Activated naive CD4-positive, alpha-beta T cell treated with anti-CD3 and anti-CD28 coated beads, Interleukin-2, amount 10 ng/mL, durations not matched to agents 7 days and 5 days (primary cell): ENCODE measurements around the gene AHI1.
"Not testable (repeated sequence)": the region's sequence is repeated elsewhere in the genome, so short reads cannot be mapped to it uniquely, and the experiment has no call there.

Experiments
- CTCF ChIA-PET: fragments of 350-600 bp; sonication (Branson Sonifier 250); formaldehyde crosslinking; loops from one replicate; lab custom pipeline; 2021; ENCODE audit warnings: antibody characterized with exemption; lab: Charles Lee
- DNase-seq: peaks from one replicate; pipeline ENCODE4 v3.0.0-alpha.2; 2020
- H3K27ac Mint-ChIP-seq: one replicate; pipeline ENCODE4 v1.8.0; 2021; ENCODE audit warnings: mild to moderate bottlenecking, moderate library complexity, mixed read lengths
- H3K27me3 Mint-ChIP-seq: one replicate; pipeline ENCODE4 v1.8.0; 2021; ENCODE audit warnings: mild to moderate bottlenecking, mixed read lengths
- H3K36me3 Mint-ChIP-seq: one replicate; pipeline ENCODE4 v1.8.0; 2021; ENCODE audit warnings: mixed read lengths
- H3K4me1 Mint-ChIP-seq: one replicate; pipeline ENCODE4 v1.8.0; 2021; ENCODE audit warnings: mixed read lengths
- H3K4me3 Mint-ChIP-seq: one replicate; pipeline ENCODE4 v1.8.0; 2021; ENCODE audit warnings: mild to moderate bottlenecking, moderate library complexity, mixed read lengths
- H3K9me3 Mint-ChIP-seq: one replicate; pipeline ENCODE4 v1.8.0; 2021; ENCODE audit warnings: mixed read lengths

Gene AHI1

DNA sequence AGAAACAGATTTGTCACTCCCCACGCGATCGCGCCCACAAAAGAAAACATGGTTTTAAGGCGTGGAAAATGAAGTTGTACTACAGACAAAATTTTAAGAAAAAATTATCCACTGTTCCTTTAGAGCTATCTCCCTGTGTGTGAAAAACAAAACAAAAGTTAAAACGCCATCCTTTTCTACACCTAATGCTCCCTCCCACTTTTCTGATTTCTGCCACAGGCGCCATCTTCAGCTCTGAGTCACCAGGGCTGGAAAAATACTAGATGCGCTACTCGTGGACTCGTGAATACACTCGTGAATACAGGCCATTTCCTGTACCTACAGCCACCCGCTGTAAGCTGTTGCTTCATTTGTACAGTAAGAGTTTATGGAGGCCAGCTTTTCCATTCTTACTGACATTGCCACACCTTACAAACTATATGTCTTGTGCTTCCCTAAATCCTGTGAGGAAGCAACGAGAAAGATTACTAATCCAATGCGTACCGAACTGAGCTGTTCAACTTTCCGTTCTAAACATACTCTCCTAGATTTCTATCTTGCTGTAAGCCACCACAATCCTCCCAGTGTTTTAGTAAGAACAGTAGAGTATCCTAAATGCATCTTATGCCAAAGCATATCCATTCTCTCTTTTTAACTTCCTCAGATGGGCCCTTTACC is 773 bp upstream of the AHI1 start:
- DNase-seq: peak; percentile 73
- H3K36me3 Mint-ChIP-seq: peaks cover 7% of the 10 kb centered on the region
- no peaks in the 10 kb centered on the region for H3K9me3 Mint-ChIP-seq
- peaks cover 16% of the 10 kb centered on the region for H3K4me1 Mint-ChIP-seq
- no peak overlapping the region for H3K27ac Mint-ChIP-seq
- CTCF ChIA-PET: interaction anchor here (1.5 to 2.4 kb wide), 2 partner anchors 10 to 38 kb away, joined by 3 to 13 read pairs; no protein-coding TSS in a partner anchor
- no peak overlapping the region for H3K4me3 Mint-ChIP-seq
- no peaks in the 10 kb centered on the region for H3K27me3 Mint-ChIP-seq

GRCh38 chr6:135496800-135497411 is 634 bp downstream of the AHI1 start:
- Mint-ChIP-seq H3K4me1 (peaks cover 16% of the 10 kb centered on the region), H3K4me3 (no peak overlapping the region), H3K27me3 (no peaks in the 10 kb centered on the region), H3K27ac (no peak overlapping the region), H3K36me3 (peaks cover 7% of the 10 kb centered on the region), H3K9me3 (no peaks in the 10 kb centered on the region)
- DNase-seq: no peak
- CTCF ChIA-PET: no interaction called here

- H3K27ac Mint-ChIP-seq: no peak overlapping the region
- CTCF ChIA-PET: no interaction called here
- no peak overlapping the region for H3K4me3 Mint-ChIP-seq
- H3K36me3 Mint-ChIP-seq: peaks cover 19% of the 10 kb centered on the region
- H3K9me3 Mint-ChIP-seq: no peaks in the 10 kb centered on the region
- peaks cover 16% of the 10 kb centered on the region for H3K4me1 Mint-ChIP-seq
- H3K27me3 Mint-ChIP-seq: no peaks in the 10 kb centered on the region
- no peak for DNase-seq
Measured at GRCh38 chr6:135493218-135493961, 4.2 kb downstream of the AHI1 start.

- Mint-ChIP-seq H3K4me3 (no peak overlapping the region), H3K9me3 (no peaks in the 10 kb centered on the region), H3K36me3 (peaks cover 27% of the 10 kb centered on the region), H3K27ac (no peak overlapping the region), H3K27me3 (no peaks in the 10 kb centered on the region), H3K4me1 (peaks cover 3% of the 10 kb centered on the region)
- DNase-seq: no peak
- CTCF ChIA-PET: no interaction called here
Measured at GRCh38 chr6:135490381-135490780, 7.2 kb downstream of the AHI1 start.

DNA sequence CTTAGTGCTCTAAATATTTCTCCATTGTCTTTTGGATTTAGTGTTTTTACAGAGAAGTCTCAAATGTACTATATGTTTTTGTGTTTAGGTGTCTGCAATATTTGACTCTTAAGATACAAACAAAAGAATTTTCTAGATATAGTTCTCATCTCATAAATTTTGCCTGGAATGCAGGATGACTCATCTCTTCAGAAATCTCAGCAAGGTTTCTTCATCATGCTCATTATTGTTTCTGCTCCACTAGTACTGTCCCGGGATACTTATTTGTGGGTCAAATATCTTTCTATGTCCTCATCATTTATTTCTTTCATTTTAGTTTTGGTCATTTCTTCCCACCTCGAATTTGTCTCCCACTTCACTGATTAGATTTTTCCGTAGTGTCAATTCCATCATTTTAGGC is 9.5 kb downstream of the AHI1 start:
- Mint-ChIP-seq H3K27me3 (no peaks in the 10 kb centered on the region), H3K36me3 (peaks cover 33% of the 10 kb centered on the region), H3K9me3 (peaks cover 9% of the 10 kb centered on the region), H3K4me1 (no peaks in the 10 kb centered on the region), H3K27ac (no peak overlapping the region), H3K4me3 (no peak overlapping the region)
- no peak for DNase-seq
- CTCF ChIA-PET: no interaction called here

GRCh38 chr6:135483903-135484302 is 13.6 kb downstream of the AHI1 start:
- peaks cover 37% of the 10 kb centered on the region for H3K9me3 Mint-ChIP-seq
- H3K4me1 Mint-ChIP-seq, H3K27me3 Mint-ChIP-seq, DNase-seq, H3K27ac Mint-ChIP-seq, CTCF ChIA-PET, H3K4me3 Mint-ChIP-seq: not testable (repeated sequence)
- H3K36me3 Mint-ChIP-seq: peaks cover 47% of the 10 kb centered on the region

DNA sequence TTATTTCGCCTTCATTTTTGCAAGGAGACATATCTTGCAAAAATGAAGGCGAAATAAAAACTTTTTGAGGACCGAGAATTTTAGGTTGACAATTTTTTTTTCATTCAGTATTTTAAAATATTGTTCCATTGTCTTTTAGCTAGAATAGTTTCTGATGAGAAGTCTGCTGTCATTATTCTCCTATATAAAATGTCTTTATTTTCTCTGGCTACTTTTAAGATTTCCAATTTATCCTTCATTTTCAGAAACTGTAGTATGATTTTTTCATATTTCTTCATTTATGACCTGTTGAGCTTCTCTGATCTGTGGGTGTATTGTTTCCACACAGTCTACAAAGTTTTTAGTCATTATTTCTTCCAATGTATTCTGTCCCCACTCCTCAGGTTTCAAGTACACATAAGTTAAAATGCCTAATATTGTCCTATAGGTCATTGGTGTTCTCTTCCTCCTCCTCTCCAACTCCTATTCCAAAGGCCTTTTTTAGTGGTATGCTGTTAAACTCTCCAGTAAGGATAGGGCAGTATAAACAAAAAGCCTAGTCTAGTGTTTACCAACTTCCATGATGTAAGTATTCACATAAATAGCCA is 15.7 kb downstream of the AHI1 start:
- H3K4me3 Mint-ChIP-seq: no peak overlapping the region
- no peak overlapping the region for H3K27ac Mint-ChIP-seq
- no peaks in the 10 kb centered on the region for H3K4me1 Mint-ChIP-seq
- H3K36me3 Mint-ChIP-seq: peaks cover 49% of the 10 kb centered on the region
- DNase-seq: no peak
- CTCF ChIA-PET: no interaction called here
- H3K9me3 Mint-ChIP-seq: peaks cover 44% of the 10 kb centered on the region
- H3K27me3 Mint-ChIP-seq: no peaks in the 10 kb centered on the region

- no peak for DNase-seq
- Mint-ChIP-seq H3K4me1 (no peaks in the 10 kb centered on the region), H3K36me3 (peaks cover 46% of the 10 kb centered on the region), H3K9me3 (peaks cover 44% of the 10 kb centered on the region), H3K27me3 (no peaks in the 10 kb centered on the region), H3K27ac (no peak overlapping the region), H3K4me3 (no peak overlapping the region)
- CTCF ChIA-PET: no interaction called here
Measured at GRCh38 chr6:135479601-135480000, 17.9 kb downstream of the AHI1 start.

GRCh38 chr6:135478626-135479025 is 18.9 kb downstream of the AHI1 start:
- no peak for DNase-seq
- CTCF ChIA-PET: no interaction called here
- no peaks in the 10 kb centered on the region for H3K4me1 Mint-ChIP-seq
- H3K27me3 Mint-ChIP-seq: no peaks in the 10 kb centered on the region
- H3K9me3 Mint-ChIP-seq: peaks cover 36% of the 10 kb centered on the region
- H3K36me3 Mint-ChIP-seq: peaks cover 39% of the 10 kb centered on the region
- no peak overlapping the region for H3K27ac Mint-ChIP-seq
- H3K4me3 Mint-ChIP-seq: no peak overlapping the region

GRCh38 chr6:135475292-135475886 is 22.2 kb downstream of the AHI1 start:
- CTCF ChIA-PET: no interaction called here
- no peaks in the 10 kb centered on the region for H3K27me3 Mint-ChIP-seq

DNA sequence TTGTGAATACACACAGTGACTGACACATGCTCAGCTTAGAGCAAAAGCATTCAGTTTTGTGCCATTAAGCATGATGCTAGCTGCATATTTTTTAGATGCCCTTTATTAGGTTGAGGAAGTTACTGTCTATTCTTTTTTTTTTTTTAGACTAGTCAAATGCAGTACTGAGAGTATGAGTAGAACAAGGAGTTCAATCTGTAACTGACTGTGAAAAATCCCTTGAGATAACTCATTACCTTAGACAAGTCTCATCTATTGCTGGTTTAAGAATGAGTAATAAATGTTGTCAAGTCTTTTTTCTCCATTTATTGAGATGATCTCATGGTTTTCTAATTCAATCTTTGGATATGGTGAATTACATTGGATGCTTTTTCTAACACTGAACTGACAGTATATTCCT is 23.2 kb downstream of the AHI1 start:
- Mint-ChIP-seq H3K4me3 (no peak overlapping the region), H3K9me3 (peaks cover 12% of the 10 kb centered on the region), H3K4me1 (no peaks in the 10 kb centered on the region), H3K36me3 (peaks cover 16% of the 10 kb centered on the region), H3K27me3 (no peaks in the 10 kb centered on the region), H3K27ac (no peak overlapping the region)
- no peak for DNase-seq
- CTCF ChIA-PET: interaction anchor here (0.6 kb wide), 1 partner anchor 10 kb away, joined by 3 read pairs; no protein-coding TSS in a partner anchor

More at GRCh38 chr6:135475292-135475886, 22.2 kb downstream of the AHI1 start:
- Mint-ChIP-seq H3K27ac (no peak overlapping the region), H3K36me3 (peaks cover 23% of the 10 kb centered on the region), H3K9me3 (peaks cover 21% of the 10 kb centered on the region), H3K4me1 (no peaks in the 10 kb centered on the region), H3K4me3 (no peak overlapping the region)
- DNase-seq: no peak

DNA sequence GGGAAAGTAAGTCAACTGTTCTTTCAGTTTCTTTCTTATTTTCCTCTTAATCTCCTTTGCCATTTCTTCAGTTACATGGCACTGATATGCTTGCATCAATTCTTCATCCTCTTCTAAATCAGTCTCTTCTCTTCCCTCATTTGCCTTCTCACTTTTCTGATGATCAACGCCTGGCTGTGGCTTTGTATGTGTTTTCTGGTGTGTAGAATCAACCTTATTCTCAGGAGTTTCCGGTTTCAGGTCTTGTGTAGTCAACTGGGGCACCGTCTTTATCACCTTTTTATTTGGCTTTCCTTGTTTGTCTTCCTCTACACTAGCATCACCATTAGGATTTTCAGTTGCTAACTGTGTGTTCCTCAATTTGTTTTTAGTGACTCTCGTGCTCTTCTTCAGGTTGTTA is 31.6 kb downstream of the AHI1 start:
- CTCF ChIA-PET: no interaction called here
- no peak for DNase-seq
- H3K36me3 Mint-ChIP-seq: peaks cover 4% of the 10 kb centered on the region
- no peaks in the 10 kb centered on the region for H3K4me1 Mint-ChIP-seq
- H3K9me3 Mint-ChIP-seq: no peaks in the 10 kb centered on the region
- no peak overlapping the region for H3K27ac Mint-ChIP-seq
- H3K27me3 Mint-ChIP-seq: no peaks in the 10 kb centered on the region
- H3K4me3 Mint-ChIP-seq: no peak overlapping the region

DNA sequence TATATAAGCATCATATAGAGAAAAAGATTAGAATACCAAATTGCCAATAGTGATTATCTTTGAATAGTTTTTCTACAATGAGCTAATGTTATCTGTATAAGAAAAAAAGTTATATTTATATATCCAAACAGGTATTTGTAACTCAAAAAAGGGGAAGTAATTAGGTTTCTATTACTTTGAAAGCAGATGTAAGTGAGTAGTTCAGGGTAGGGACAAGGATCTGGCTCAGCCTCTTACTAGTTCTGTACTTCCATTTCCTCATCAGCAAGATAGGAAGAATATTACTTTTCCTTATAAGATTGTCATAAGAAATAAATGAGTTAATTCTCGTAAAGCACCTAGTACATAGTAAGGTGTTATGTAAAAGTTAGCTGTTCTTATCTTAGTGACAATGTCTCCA is 32.2 kb downstream of the AHI1 start:
- H3K4me3 Mint-ChIP-seq: no peak overlapping the region
- no peak for DNase-seq
- no peak overlapping the region for H3K27ac Mint-ChIP-seq
- no peaks in the 10 kb centered on the region for H3K4me1 Mint-ChIP-seq
- H3K27me3 Mint-ChIP-seq: no peaks in the 10 kb centered on the region
- H3K9me3 Mint-ChIP-seq: no peaks in the 10 kb centered on the region
- peaks cover 4% of the 10 kb centered on the region for H3K36me3 Mint-ChIP-seq
- CTCF ChIA-PET: interaction anchor here (0.5 kb wide), 1 partner anchor 556 kb away, joined by 4 read pairs; no protein-coding TSS in a partner anchor

DNA sequence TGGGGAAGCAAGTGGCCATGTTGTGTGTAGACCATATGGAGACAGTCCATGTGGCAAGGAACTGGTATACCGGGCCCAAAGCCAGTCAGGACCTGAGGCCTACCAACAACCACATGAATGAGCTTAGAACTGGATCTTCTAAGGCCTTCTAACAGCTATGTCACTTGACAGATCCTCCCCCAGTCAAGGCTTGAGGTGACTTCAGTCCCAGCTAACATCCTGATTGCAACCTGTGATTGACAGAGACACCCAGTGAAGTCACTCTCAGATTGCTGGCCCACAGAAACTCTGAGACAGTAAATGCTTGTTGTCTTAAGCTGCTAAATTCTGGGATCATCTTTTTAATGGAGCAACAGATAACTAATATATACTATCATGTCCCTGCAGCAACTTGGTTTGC is 32.9 kb downstream of the AHI1 start:
- no peak overlapping the region for H3K27ac Mint-ChIP-seq
- CTCF ChIA-PET: interaction anchor here (0.5 to 0.6 kb wide), 2 partner anchors 9 to 557 kb away, joined by 3 to 4 read pairs; no protein-coding TSS in a partner anchor
- peaks cover 3% of the 10 kb centered on the region for H3K36me3 Mint-ChIP-seq
- no peak for DNase-seq
- no peak overlapping the region for H3K4me3 Mint-ChIP-seq
- no peaks in the 10 kb centered on the region for H3K9me3 Mint-ChIP-seq
- no peaks in the 10 kb centered on the region for H3K4me1 Mint-ChIP-seq
- H3K27me3 Mint-ChIP-seq: no peaks in the 10 kb centered on the region
